Caco-2 (cell line): ENCODE results near the gene DNAJC19. TPM values are rescaled to one million over a fixed set of nuclear protein-coding genes. Genes with fewer than 3 reads are reported as not detected.

Experiments
- BruUV-seq: library from RNA; stranded (reverse); fragments of 400-500 nt; replicated peaks from 2 replicates; lab custom pipeline; 2021; lab: Mats Ljungman, UMichigan
- CTCF ChIA-PET: fragments of 300-600 bp; sonication (Branson Sonifier 250); formaldehyde crosslinking; loops from one replicate; lab custom pipeline; 2022; ENCODE audit warnings: antibody characterized with exemption; lab: Charles Lee
- POLR2A ChIA-PET: fragments of 300-600 bp; sonication (Branson Sonifier 250); formaldehyde crosslinking; loops from one replicate; lab custom pipeline; 2022; ENCODE audit warnings: antibody characterized with exemption; lab: Charles Lee
- DNase-seq, 2 experiments: peaks; one replicate each; pipeline versions ENCODE4 v3.0.0 to v3.0.0-alpha.2; 2020 to 2022
- H3K27me3 ChIP-seq: replicated peaks from 2 replicates; pipeline ENCODE4 v1.6.0; 2011; ENCODE audit warnings: low read length; ENCODE audit not compliant: control insufficient read depth, insufficient read depth
- H3K36me3 ChIP-seq: 2 replicates; pipeline ENCODE4 v1.5.1; 2011; ENCODE audit warnings: low read length; ENCODE audit not compliant: control insufficient read depth, insufficient read depth
- H3K4me1 ChIP-seq: fragments of 250-450 bp; sonication (Bioruptor Pico); 2 replicates; pipeline ENCODE4 v1.5.1; 2020; ENCODE audit warnings: mild to moderate bottlenecking
- H3K4me3 ChIP-seq: 2 replicates; pipeline ENCODE4 v1.5.1; 2011; ENCODE audit warnings: low read depth, mild to moderate bottlenecking, control low read depth, low read length
- H3K9me3 ChIP-seq: fragments of 250-450 bp; sonication (Bioruptor Pico); 2 replicates; pipeline ENCODE4 v1.5.1; 2020; ENCODE audit warnings: mild to moderate bottlenecking, moderate library complexity
- H3K27ac Mint-ChIP-seq: one replicate; pipeline ENCODE4 v1.8.0; 2022; ENCODE audit warnings: mixed read lengths; ENCODE audit not compliant: unreplicated experiment
- H3K27me3 Mint-ChIP-seq: one replicate; pipeline ENCODE4 v1.8.0; 2022; ENCODE audit warnings: mixed read lengths; ENCODE audit not compliant: insufficient read depth, unreplicated experiment
- H3K36me3 Mint-ChIP-seq: one replicate; pipeline ENCODE4 v1.8.0; 2022; ENCODE audit warnings: mild to moderate bottlenecking, mixed read lengths; ENCODE audit not compliant: insufficient read depth, unreplicated experiment
- H3K4me1 Mint-ChIP-seq: one replicate; pipeline ENCODE4 v1.8.0; 2022; ENCODE audit warnings: low read depth, mixed read lengths; ENCODE audit not compliant: unreplicated experiment
- H3K4me3 Mint-ChIP-seq: one replicate; pipeline ENCODE4 v1.8.0; 2022; ENCODE audit warnings: mild to moderate bottlenecking, moderate library complexity, mixed read lengths; ENCODE audit not compliant: unreplicated experiment
- H3K9me3 Mint-ChIP-seq: one replicate; pipeline ENCODE4 v1.8.0; 2022; ENCODE audit warnings: mixed read lengths; ENCODE audit not compliant: unreplicated experiment
- CTCF ChIP-seq, 2 experiments: fragments of 200-600 bp in 1 of 2; IDR thresholded peaks; 1 replicate in 1 of 2; 2 replicates in 1 of 2; pipeline versions ENCODE4 v1.5.1 to v1.8.0; 2011 to 2022; ENCODE audit warnings: antibody characterized with exemption in 1 of 2, control low read depth in 1 of 2, inconsistent platforms in 1 of 2, low read depth in 1 of 2, low read length in 1 of 2, mild to moderate bottlenecking in 1 of 2, moderate library complexity in 1 of 2; ENCODE audit not compliant: insufficient read depth in 1 of 2, severe bottlenecking in 1 of 2, unreplicated experiment in 1 of 2
- intact Hi-C: fragments of 100-400 bp; cut with micrococcal nuclease; formaldehyde crosslinking; loops from one replicate; pipeline ENCODE4 v1.10.0; 2022; ENCODE audit not compliant: unreplicated experiment
- total RNA-seq: library from RNA; stranded (reverse); gene quantifications from 2 replicates; pipeline ENCODE4 v1.2.3, GENCODE V29; 2022

The DNAJC19 gene
- total RNA-seq, 1 experiment from 2014 or later, result 71.8 TPM

- no peaks in the 10 kb centered on the region for H3K36me3 Mint-ChIP-seq
- Histone ChIP-seq H3K9me3 (no peaks in the 10 kb centered on the region), H3K4me3 (no peak overlapping the region), H3K4me1 (no peaks in the 10 kb centered on the region), H3K27me3 (no peaks in the 10 kb centered on the region), H3K36me3 (no peaks in the 10 kb centered on the region)
- no peak overlapping the region for H3K27ac Mint-ChIP-seq
- intact Hi-C loops, result no loop called here
- POLR2A ChIA-PET, result no interaction called here
- BruUV-seq, result no TSS peak
- no peak for TF ChIP-seq CTCF (IDR thresholded peaks at IDR 0.05; ENCODE audit: insufficient read depth in 1 of 2, low read depth in 1 of 2, low read length in 1 of 2, severe bottlenecking in 1 of 2, unreplicated experiment in 1 of 2)
- H3K9me3 Mint-ChIP-seq, result peaks cover 13% of the 10 kb centered on the region
- H3K4me3 Mint-ChIP-seq, result no peak overlapping the region
- H3K4me1 Mint-ChIP-seq, result no peaks in the 10 kb centered on the region
- no peak for DNase-seq
- H3K27me3 Mint-ChIP-seq, result no peaks in the 10 kb centered on the region
- CTCF ChIA-PET, result no interaction called here
Measured at GRCh38 chr3:181017690-181018089, 28.2 kb upstream of the DNAJC19 start.

- H3K4me1 Mint-ChIP-seq, result no peaks in the 10 kb centered on the region
- no peaks in the 10 kb centered on the region for H3K36me3 Mint-ChIP-seq
- H3K27me3 Mint-ChIP-seq, result no peaks in the 10 kb centered on the region
- no peak overlapping the region for H3K4me3 ChIP-seq
- H3K4me1 ChIP-seq, result no peaks in the 10 kb centered on the region
- intact Hi-C loops, result no loop called here
- H3K9me3 Mint-ChIP-seq, result peaks cover 21% of the 10 kb centered on the region
- no TSS peak for BruUV-seq
- TF ChIP-seq CTCF (IDR thresholded peaks at IDR 0.05; ENCODE audit: insufficient read depth in 1 of 2, low read depth in 1 of 2, low read length in 1 of 2, severe bottlenecking in 1 of 2, unreplicated experiment in 1 of 2), result no peak
- ChIA-PET POLR2A (no interaction called here), CTCF (no interaction called here)
- H3K27ac Mint-ChIP-seq, result no peak overlapping the region
- no peaks in the 10 kb centered on the region for H3K36me3 ChIP-seq
- H3K27me3 ChIP-seq, result no peaks in the 10 kb centered on the region
- no peak for DNase-seq
- no peaks in the 10 kb centered on the region for H3K9me3 ChIP-seq
- H3K4me3 Mint-ChIP-seq, result no peak overlapping the region
Measured at GRCh38 chr3:181009225-181009624, 19.7 kb upstream of the DNAJC19 start.

GRCh38 chr3:181008796-181009195 is 19.3 kb upstream of the DNAJC19 start:
- Histone ChIP-seq H3K36me3 (no peaks in the 10 kb centered on the region), H3K27me3 (no peaks in the 10 kb centered on the region), H3K4me3 (no peak overlapping the region), H3K9me3 (no peaks in the 10 kb centered on the region), H3K4me1 (no peaks in the 10 kb centered on the region)
- Mint-ChIP-seq H3K36me3 (no peaks in the 10 kb centered on the region), H3K4me3 (no peak overlapping the region), H3K27me3 (no peaks in the 10 kb centered on the region), H3K4me1 (peaks cover under 1% of the 10 kb centered on the region), H3K27ac (no peak overlapping the region), H3K9me3 (peaks cover 19% of the 10 kb centered on the region)
- ChIA-PET POLR2A (no interaction called here), CTCF (interaction anchor here (0.7 kb wide), 1 partner anchor 616 kb away, joined by 7 read pairs; no protein-coding TSS in a partner anchor)
- BruUV-seq, result no TSS peak
- no peak for DNase-seq
- intact Hi-C loops, result no loop called here
- TF ChIP-seq CTCF (IDR thresholded peaks at IDR 0.05; ENCODE audit: insufficient read depth in 1 of 2, low read depth in 1 of 2, low read length in 1 of 2, severe bottlenecking in 1 of 2, unreplicated experiment in 1 of 2), result no peak
